ENCODE measurements around the gene JAG2.
"Not testable (repeated sequence)": the region's sequence is repeated elsewhere in the genome, so short reads cannot be mapped to it uniquely, and the experiment has no call there.

JAG2 gene

DNA sequence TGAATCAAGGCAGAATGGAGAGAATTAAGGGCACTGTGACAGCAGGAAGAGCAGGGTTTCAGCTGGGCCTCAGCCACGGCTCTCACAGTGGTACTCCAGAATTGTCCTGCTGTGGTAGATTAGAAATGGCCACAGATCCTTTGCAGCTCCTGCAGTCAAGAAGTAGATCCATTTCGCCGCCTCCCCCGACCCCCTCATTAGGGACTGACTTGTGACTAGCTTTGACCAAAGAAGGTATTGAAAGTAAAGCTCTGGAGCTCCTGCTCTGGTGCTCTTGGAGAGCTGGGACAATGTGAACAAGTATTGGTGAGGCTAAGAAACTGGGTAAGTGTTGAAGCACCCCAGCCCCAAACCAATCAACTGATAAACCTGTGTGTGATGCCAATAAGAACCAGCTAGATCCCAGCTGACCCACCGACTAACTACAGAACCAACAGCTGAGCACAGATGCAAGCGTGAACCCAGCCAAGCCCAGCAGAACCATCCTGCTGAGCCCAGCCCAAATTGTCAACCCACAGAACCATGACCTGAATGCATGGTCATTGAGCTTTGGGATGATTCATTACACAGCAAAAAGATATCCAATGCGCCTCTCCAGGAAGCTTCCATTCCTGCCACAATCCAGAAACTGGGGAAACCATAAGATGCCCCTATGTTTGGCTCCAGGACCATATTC lies 50.7 kb downstream of the JAG2 start:
- DNase-seq (ENCODE audit: low read depth, low spot score): no peak

DNA sequence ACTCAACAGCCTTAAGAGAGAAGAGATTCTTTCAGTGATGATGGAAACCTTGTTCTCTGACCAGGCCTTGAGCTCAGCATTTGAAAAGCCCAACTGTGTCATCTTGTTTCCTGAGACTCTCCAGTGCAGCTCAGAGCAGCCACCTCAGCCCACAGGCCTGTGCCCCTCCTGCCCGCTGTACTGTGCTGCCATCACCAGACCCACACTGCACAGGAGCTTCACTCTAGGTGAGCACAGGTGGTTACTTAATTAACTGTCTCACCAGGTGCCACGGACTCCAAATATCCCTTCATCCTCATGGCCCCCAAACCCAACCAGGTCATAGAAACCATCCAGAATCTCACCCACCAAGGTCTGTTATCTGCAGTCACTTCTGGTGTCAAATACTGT lies 51.3 kb downstream of the JAG2 start:
- no peak for DNase-seq (ENCODE audit: low read depth, low spot score)

- DNase-seq (ENCODE audit: low read depth, low spot score): no peak
Measured at GRCh38 chr14:105116451-105117256, 51.9 kb downstream of the JAG2 start.

DNA sequence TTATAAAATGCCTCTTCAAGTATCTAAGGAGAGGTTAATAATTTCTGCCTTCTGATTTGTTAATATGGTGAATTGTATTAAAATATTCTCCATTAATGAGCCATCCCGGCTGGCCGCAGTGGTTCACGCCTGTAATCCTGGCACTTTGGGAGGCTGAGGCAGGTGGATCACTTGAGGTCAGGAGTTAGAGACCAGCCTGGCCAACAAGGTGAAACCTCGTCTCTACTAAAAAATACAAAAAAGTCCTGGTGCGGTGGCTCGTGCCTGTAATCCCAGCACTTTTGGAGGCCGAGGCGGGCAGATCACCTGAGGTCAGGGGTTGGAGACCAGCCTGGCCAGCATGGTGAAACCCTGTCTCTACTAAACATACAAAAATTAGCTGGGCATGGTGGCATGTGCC lies 59.3 kb downstream of the JAG2 start:
- DNase-seq (ENCODE audit: low read depth, low spot score): not testable (repeated sequence)

- DNase-seq (ENCODE audit: low read depth, low spot score): no peak
Measured at GRCh38 chr14:105108516-105108864, 60.1 kb downstream of the JAG2 start.

GRCh38 chr14:105107781-105108515 lies 60.6 kb downstream of the JAG2 start:
- no peak for DNase-seq (ENCODE audit: low read depth, low spot score)

DNA sequence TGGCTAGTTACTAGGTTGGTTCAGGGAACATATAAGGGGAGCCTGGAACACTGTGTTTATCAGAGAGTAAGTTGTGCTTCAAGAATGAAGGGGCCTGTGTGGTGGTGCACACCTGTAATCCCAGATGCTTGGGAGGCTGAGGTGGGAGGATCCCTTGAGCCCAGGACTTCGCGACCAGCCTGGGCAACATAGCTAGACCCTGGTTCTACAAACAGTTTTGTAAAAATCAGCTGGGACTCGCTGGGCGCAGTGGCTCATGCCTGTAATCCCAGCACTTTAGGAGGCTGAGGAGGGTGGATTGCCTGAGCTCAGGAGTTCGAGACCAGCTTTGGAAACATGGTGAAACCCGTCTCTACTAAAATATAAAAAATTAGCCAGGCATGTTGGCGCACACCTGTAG lies 61.2 kb downstream of the JAG2 start:
- DNase-seq (ENCODE audit: low read depth, low spot score): no peak

DNA sequence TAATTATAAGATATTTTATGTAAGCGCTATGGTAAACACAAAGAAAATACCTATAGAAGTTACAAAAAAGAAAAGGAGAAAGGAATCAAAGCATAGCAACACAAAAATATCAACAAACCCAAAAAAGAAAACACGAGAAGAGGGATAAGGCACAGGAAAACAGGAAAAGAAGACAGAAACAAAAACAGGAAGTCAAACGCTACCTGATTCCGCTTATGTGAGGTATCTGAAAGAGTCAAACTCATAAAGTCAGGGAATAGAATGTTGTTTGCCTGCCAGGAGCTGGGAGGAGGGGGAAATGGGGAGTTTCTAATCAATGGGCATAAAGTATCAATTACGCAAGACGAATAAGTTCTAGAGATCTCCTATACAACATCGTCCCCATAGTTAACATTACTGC lies 63.4 kb downstream of the JAG2 start:
- DNase-seq (ENCODE audit: low read depth, low spot score): no peak

GRCh38 chr14:105102893-105103292 lies 65.7 kb downstream of the JAG2 start:
- no peak for DNase-seq (ENCODE audit: low read depth, low spot score)

- DNase-seq (ENCODE audit: low read depth, low spot score): no peak
Measured at GRCh38 chr14:105102361-105102870, 66.2 kb downstream of the JAG2 start.

- DNase-seq (ENCODE audit: low read depth, low spot score): no peak
Measured at GRCh38 chr14:105100910-105101309, 67.7 kb downstream of the JAG2 start.

DNA sequence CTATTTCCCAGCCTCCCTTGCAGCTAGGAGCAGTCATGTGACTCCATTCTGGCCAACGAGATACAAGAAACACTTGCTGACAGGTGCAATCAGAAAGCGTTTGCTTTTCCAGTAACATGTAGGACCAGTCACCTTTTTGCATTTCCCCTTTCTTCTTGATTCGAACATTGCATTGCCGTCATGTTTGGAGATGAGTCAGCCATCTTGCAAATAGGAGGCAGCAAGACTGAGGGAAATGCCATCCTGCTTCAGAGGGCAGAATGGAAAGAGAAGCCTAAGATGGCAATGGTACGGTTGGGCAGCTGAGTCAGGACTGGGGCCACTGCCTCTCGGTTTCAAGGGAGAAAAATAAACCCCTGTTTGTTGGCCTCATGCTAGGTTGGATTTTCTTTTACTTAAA lies 68.8 kb downstream of the JAG2 start:
- no peak for DNase-seq (ENCODE audit: low read depth, low spot score)

DNA sequence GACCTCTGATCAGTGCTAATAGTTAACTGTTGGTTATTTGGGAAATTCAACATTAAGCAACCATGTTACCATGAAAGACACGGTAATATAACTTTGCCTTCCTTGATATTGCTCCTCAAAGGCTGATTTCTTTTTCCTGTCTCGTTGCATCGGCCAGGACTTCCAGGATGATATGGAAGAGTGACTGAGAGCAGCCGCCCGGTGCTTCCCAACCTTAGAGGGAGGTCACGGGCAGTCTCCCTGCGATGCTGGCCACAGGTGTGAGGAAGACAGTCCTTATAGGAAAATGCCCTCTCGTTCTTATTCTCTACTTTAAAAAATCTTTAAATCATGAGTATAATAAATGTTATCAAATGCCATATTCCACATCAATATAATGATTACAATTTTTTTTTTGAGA lies 70.3 kb downstream of the JAG2 start:
- no peak for DNase-seq (ENCODE audit: low read depth, low spot score)

DNA sequence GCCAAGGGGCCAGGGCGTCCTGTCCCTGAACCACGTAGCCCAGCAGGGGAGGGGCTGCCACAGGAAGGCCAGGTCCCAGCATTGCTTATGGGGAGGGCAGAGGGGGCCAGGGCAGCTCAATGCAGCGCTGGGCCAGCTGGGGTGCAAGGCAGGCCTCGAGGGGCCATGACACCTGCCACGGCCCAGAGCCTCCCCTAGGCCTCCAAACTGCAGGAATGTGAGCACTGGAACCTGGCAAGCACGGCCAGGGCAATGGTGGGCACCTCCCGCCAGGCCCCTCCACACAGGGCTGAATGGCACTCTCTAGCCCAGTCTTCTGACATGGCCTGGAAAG lies 70.8 kb downstream of the JAG2 start:
- DNase-seq (ENCODE audit: low read depth, low spot score): no peak

DNA sequence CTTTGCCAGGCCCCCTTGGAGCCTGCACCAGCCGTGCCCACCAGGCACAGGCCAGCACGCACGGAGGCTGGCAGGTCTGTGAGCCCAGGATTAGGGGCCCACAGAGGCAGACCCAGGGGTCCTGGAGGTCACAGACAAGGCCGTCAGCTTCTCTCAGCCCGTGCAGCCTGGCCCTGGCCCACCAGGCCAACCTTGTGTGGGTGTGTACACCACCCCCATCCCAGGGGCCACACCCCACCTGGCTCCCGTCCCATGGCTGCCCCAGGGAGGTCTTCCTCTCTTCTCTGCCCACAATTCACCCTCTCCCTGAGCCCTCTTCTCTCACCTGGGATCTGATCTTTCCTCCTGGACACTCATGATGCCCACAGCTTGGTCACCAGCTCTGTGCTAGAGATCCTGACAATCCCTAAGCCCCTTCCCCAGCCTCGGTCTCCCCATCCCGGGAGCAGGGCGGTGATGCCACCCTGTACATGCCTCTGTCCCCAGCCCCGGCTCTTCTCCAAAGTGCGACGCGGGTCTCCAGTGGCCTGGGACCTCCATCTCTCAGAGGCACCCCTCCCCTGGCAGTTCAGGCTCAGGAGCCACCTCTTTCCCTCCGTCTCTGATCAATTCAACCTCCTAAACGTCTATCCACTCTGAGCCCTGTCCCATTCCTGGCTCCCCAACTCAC lies 72.2 kb downstream of the JAG2 start:
- DNase-seq (ENCODE audit: low read depth, low spot score): no peak

GRCh38 chr14:105095236-105095805 lies 73.3 kb downstream of the JAG2 start:
- no peak for DNase-seq (ENCODE audit: low read depth, low spot score)

DNA sequence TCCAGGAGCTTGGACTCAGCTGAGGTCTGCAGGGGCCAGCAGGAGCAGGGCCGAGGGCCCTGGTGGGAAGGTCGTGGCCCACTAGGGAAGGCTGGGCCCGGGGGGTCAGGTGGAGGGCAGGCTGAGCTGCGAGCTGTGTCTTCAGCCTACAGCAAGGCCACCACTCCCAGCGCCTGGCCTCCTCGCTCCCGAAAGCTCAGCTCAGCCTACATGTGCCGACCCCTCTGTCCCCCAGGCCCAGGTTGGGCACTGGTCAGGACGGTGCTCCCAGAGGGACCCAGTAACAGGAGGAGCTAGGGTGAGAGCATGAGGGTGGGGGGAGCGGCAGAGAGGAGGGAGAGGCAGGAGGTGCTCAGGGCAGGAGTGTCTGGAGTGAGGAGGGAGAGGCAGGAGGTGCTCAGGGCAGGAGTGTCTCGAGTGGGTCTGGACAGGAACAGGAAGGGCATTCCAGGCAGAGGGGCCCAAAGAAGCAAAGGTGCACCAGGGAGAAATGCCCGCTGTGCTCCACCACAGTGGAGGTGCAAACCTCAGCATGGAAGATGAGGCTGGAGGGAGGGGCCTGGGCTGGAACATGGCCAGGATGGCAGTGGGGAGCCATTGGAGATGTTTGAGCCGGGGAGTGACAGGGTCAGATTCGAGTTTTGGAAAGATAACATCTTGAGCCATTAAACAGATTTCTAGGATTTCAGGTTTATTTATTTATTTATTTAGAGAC lies 74.2 kb downstream of the JAG2 start:
- no peak for DNase-seq (ENCODE audit: low read depth, low spot score)

DNA sequence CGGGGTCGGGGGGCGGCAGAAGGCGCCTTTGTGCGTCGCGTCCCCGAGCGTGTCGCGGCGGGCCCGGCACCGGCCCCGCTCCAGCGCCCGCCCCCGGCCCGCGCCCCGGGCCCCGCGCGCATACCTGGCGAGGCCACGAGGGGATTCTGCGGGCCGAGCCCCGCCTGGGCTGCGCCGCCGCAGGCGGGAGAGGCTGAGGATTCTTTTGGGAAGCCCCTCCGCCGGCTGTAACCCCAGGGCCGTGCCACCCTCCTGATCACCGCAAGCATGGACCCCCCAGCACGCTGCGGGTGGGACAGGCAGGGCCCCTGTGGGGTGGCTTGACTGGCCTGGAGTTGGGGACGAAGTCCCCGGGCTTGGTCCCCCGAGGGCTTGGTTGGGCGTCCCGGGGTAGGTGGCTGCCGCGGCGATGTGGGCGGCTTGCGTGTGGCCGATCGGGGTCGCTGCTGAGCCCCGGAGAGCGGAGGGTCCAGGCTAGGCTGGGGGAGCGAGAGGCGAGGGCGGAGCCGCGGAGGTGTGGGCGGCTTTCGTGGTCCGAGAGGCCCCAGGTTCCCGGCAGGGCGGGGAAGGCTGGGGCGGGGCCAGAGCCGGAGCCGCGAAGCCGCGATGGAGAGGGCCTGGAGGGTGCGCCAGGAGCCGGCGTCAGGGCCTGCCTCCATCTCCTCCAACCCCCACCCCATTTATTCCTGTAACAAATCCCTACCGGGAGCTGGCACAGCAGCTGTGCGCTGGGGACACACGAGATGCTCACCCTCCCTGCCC lies 75.0 kb downstream of the JAG2 start:
- DNase-seq (ENCODE audit: low read depth, low spot score): no peak

- no peak for DNase-seq (ENCODE audit: low read depth, low spot score)
Measured at GRCh38 chr14:105093038-105093430, 75.5 kb downstream of the JAG2 start.
